GM12891 (cell line): ENCODE data around the gene KDM6A.

ENCODE experiments used
- DNase-seq: peaks from one replicate; pipeline ENCODE4 v3.0.0; 2011; ENCODE audit warnings: low spot score; ENCODE audit not compliant: insufficient read length
- FAIRE-seq: peaks from 2 replicates; lab custom pipeline; 2011; peaks lifted over from hg19 to GRCh38; lab: Jason Lieb, UNC
- PAX5 ChIP-seq: IDR thresholded peaks from 2 replicates; pipeline ENCODE4 v1.6.1; 2011; ENCODE audit warnings: low read length, moderate library complexity, mild to moderate bottlenecking; ENCODE audit not compliant: insufficient read depth, severe bottlenecking
- POLR2A ChIP-seq: IDR thresholded peaks from 2 replicates; pipeline ENCODE4 v1.6.1; 2011; ENCODE audit warnings: low read depth, low read length, control low read depth
- POLR2AphosphoS5 ChIP-seq: IDR thresholded peaks from 2 replicates; pipeline ENCODE4 v1.6.1; 2011; ENCODE audit warnings: low read depth, low read length, control low read depth
- POU2F2 ChIP-seq: IDR thresholded peaks from 2 replicates; pipeline ENCODE4 v1.6.1; 2011; ENCODE audit warnings: low read depth, mild to moderate bottlenecking, control low read depth, low read length, moderate library complexity
- SPI1 ChIP-seq: IDR thresholded peaks from 2 replicates; pipeline ENCODE4 v1.6.1; 2011; ENCODE audit warnings: low read depth, low read length, control low read depth
- TAF1 ChIP-seq: IDR thresholded peaks from 2 replicates; pipeline ENCODE4 v1.6.1; 2011; ENCODE audit warnings: low read depth, low read length, control low read depth

KDM6A gene

GRCh38 chrX:45157647-45158046 is 284.7 kb downstream of the KDM6A start:
- DNase-seq (no peak), FAIRE-seq (no peak)
- TF ChIP-seq TAF1 = no peak
- no peak for TF ChIP-seq POU2F2
- no peak for TF ChIP-seq SPI1
- TF ChIP-seq POLR2AphosphoS5 = no peak
- no peak for TF ChIP-seq PAX5
- no peak for TF ChIP-seq POLR2A
